GM12873 (cell line): ENCODE measurements around the gene PERM1.

Source experiments
- TF ChIP-seq, protein P1 (sequence below): IDR thresholded peaks from 2 replicates; pipeline ENCODE4 v1.5.1; 2012; ENCODE audit warnings: low read depth, mild to moderate bottlenecking, moderate library complexity, low read length, control low read depth; ENCODE audit not compliant: insufficient read depth; ENCODE audit errors: missing control alignments

PERM1 gene

DNA sequence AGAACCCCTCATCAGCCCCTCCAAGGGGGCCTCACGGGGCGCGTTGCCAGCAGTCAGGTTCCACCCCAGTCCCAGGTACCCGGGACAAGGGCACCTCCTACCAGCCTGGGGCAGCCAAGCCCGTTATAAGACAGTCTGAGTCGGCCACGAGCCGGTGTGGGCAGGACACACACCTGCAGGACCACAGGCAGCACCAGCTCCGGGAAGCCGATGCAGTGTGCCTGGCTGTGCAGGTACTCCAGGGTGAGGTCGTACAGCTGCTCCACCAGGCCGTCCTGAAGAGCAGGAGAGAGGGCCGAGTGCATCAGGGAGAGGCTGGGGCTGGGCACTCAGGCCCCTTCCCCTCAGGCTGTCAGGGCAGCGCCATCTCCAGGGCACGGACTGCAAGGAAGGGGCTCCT lies 33.9 kb downstream of the PERM1 start:
- TF ChIP-seq, protein P1, sequence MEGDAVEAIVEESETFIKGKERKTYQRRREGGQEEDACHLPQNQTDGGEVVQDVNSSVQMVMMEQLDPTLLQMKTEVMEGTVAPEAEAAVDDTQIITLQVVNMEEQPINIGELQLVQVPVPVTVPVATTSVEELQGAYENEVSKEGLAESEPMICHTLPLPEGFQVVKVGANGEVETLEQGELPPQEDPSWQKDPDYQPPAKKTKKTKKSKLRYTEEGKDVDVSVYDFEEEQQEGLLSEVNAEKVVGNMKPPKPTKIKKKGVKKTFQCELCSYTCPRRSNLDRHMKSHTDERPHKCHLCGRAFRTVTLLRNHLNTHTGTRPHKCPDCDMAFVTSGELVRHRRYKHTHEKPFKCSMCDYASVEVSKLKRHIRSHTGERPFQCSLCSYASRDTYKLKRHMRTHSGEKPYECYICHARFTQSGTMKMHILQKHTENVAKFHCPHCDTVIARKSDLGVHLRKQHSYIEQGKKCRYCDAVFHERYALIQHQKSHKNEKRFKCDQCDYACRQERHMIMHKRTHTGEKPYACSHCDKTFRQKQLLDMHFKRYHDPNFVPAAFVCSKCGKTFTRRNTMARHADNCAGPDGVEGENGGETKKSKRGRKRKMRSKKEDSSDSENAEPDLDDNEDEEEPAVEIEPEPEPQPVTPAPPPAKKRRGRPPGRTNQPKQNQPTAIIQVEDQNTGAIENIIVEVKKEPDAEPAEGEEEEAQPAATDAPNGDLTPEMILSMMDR = no peak

DNA sequence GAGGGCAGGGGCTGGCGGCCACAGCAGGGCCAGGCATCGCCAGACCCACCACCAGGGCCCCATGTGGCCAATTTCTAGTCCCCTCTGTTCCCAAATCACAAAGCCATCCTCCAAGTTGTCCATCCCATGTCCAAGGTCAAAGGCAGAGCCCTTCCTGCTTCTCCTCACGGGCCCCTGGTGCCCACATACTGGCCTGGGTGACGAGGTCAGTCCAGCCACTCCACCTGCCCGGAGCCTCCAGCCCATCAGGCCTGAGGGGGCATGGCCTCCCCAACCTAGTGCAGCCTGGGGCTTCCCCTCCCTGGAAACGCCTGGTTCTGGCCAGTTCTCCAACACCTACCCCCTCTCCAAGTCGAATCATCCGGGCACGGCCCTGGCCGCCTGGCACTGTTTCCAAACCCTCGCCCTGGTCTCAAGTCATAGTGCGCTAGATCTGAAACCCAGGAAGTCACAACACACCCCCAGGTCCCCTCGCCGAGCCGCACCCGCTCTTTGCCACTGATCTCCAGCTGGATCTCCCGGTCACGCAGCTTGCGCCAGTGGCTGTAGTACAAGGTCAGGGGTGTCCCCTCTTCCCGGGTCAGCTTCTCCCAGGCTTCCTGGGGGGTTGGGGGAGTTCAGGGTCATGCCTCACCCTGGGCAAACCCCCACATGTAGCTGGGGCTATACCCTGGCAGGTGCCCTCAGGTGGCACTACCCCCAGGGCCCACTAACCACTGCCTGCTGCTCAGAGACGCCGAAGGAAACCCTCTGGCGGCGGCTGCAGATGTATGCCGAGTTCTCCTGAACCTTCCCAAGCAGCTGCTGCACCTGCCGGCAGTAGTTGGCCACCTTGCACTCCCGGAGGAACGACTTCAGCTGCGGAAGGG lies 36.0 kb downstream of the PERM1 start:
- TF ChIP-seq, protein P1 = no peak

DNA sequence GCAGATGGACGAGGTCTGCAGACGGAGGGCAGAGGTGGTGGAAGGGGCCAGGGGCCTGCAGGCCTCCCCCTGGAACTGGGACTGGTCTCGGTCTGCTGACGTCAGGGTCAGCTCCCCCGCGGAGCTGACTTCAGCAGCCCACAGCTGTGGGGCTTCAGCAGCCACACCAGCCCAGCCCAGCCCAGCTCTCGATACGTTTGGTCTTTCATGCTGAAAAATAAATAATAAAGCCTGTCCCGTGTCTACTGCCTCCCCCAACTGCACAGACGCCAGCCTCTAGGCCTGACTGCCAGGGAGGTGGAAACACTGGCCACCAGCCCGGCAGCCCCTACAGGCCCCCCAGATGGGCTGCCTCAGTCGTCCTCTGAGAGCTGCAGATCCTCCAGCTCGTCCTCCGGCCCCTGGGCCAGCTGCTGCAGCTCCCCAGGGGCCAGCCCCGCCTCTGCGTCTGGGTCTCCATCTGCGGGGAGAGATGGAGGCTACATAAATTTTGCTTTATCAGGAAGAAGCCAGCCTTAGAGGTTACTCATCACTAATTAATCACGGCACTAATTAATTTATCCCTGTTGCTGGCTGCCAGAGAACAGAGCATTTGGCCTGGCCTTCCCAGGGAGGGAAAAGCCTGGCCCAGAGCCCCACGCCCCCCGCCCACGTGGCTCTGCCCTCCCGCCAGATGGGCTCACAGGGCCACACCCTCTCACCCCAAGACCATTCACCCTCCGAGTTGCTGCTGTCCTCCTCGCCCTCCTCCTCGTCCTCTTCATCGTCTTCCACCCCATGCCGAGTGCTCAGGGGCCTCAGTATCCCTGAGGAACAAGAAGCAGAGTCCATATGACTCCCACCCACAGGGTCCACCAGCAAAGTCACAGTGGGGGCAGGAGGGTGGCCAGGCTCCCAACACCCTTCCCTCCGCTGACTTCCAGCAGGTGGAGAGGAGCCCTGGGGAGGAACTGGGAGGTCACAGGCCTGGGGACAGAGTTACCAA lies 37.3 kb downstream of the PERM1 start:
- TF ChIP-seq, protein P1 = no peak

DNA sequence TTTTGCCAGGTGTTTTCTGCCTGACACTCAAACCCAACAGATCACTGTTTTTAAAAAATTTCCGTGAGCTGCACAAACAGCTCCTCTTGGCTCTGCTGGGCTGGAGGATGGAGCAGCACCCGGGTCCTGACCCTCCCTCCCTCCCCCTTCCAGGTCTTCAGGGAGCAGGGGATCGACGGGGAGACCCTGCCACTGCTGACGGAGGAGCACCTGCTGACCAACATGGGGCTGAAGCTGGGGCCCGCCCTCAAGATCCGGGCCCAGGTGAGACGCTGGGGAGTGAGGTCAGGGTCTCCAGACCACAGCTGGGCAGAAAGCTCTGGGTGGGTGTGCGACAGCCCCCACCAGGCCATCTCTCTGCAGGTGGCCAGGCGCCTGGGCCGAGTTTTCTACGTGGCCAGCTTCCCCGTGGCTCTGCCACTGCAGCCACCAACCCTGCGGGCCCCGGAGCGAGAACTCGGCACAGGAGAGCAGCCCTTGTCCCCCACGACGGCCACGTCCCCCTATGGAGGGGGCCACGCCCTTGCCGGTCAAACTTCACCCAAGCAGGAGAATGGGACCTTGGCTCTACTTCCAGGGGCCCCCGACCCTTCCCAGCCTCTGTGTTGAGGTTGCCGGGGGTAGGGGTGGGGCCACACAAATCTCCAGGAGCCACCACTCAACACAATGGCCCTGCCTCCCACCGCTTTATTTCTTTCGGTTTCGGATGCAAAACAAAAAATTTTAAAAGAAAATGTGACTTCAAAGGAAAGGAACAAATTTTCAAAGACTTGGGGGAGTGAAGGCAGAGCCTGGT lies 38.1 kb downstream of the PERM1 start:
- TF ChIP-seq, protein P1 = no peak

DNA sequence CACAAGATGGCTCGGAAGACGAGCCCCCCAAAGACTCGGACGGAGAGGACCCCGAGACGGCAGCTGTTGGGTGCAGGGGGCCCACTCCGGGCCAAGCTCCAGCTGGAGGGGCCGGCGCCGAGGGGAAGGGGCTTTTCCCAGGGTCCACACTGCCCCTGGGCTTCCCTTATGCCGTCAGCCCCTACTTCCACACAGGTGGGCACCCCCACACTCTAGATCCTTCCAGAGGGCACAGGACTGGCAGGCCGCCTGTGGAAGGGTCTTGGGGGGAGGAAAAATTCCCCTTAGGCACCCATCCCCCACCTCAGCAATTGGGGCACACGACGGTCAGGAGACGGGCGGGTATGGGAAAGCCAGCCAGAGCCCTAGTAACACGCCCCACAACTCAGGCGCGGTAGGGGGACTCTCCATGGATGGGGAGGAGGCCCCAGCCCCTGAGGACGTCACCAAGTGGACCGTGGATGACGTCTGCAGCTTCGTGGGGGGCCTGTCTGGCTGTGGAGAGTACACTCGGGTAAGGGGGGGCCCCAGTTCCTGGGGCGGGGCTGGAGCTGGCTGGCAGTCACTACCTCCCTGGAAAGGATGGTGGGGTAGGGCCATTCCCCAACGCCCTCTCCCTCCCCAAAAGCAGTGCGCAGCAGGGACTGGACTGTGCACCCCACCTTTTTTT lies 38.9 kb downstream of the PERM1 start:
- TF ChIP-seq, protein P1 = no peak

DNA sequence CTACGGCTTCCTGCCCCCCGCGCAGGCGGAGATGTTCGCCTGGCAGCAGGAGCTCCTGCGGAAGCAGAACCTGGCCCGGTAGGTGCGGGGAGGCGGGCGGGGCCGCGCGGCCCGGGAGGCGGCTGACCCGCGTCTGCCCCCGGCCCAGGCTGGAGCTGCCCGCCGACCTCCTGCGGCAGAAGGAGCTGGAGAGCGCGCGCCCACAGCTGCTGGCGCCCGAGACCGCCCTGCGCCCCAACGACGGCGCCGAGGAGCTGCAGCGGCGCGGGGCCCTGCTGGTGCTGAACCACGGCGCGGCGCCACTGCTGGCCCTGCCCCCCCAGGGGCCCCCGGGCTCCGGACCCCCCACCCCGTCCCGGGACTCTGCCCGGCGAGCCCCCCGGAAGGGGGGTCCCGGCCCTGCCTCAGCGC lies 39.5 kb downstream of the PERM1 start:
- TF ChIP-seq, protein P1 = no peak
